ENCODE results near the gene TGM1.
"Not testable (repeated sequence)": the region's sequence is repeated elsewhere in the genome, so short reads cannot be mapped to it uniquely, and the experiment has no call there.

TGM1 gene

GRCh38 chr14:24232121-24232644 lies 30.8 kb downstream of the TGM1 start, which contains the start of gene NEDD8:
NEDD8 (minus strand) TSS chr14:24232367; CDS start chr14:24232267, 100 bp downstream.
- DNase-seq, result peak; percentile 92

GRCh38 chr14:24231263-24232120 lies 31.5 kb downstream of the TGM1 start:
- DNase-seq, result no peak

- DNase-seq, result no peak
Measured at GRCh38 chr14:24228902-24229301, 34.1 kb downstream of the TGM1 start.

GRCh38 chr14:24226473-24226872 lies 36.5 kb downstream of the TGM1 start:
- DNase-seq, result no peak

- no peak for DNase-seq
Measured at GRCh38 chr14:24224618-24225071, 38.3 kb downstream of the TGM1 start.

- not testable (repeated sequence) for DNase-seq
Measured at GRCh38 chr14:24222987-24223386, 40.0 kb downstream of the TGM1 start.

GRCh38 chr14:24219521-24219920 lies 43.5 kb downstream of the TGM1 start:
- no peak for DNase-seq

- no peak for DNase-seq
Measured at GRCh38 chr14:24219080-24219479, 43.9 kb downstream of the TGM1 start.

GRCh38 chr14:24216876-24217275 lies 46.1 kb downstream of the TGM1 start:
- not testable (repeated sequence) for DNase-seq

GRCh38 chr14:24216345-24216699 lies 46.7 kb downstream of the TGM1 start:
- no peak for DNase-seq

GRCh38 chr14:24215495-24216344 lies 47.3 kb downstream of the TGM1 start, which contains the start of gene MDP1:
MDP1 (minus strand) TSS chr14:24216066; CDS start chr14:24215955, 111 bp downstream.
- peak; percentile 74 for DNase-seq

GRCh38 chr14:24213866-24214662 lies 48.9 kb downstream of the TGM1 start:
- DNase-seq, result no peak

GRCh38 chr14:24212924-24213865 lies 49.8 kb downstream of the TGM1 start, which contains the start of gene CHMP4A:
CHMP4A (minus strand) TSS chr14:24213488; CDS start chr14:24213439, 49 bp downstream.
- DNase-seq, result peak; percentile 97

GRCh38 chr14:24211311-24211710 lies 51.7 kb downstream of the TGM1 start:
- no peak for DNase-seq

- DNase-seq, result no peak
Measured at GRCh38 chr14:24207625-24208024, 55.4 kb downstream of the TGM1 start.

- DNase-seq, result no peak
Measured at GRCh38 chr14:24207104-24207551, 55.8 kb downstream of the TGM1 start.

- no peak for DNase-seq
Measured at GRCh38 chr14:24206260-24207103, 56.5 kb downstream of the TGM1 start.

GRCh38 chr14:24204163-24205146 lies 58.5 kb downstream of the TGM1 start:
- DNase-seq, result no peak
